Measurements from ENCODE around the gene SOX6.

- TF ChIP-seq CTCF (conservative IDR thresholded peaks at IDR 0.05 in 1 of 2, IDR thresholded peaks at IDR 0.05 in 1 of 2; ENCODE audit: low read depth in 1 of 2, low read length in 2 of 2) (no peak), EZH2 (IDR thresholded peaks at IDR 0.05; ENCODE audit: low read length, missing control alignments) (no peak)
These were observed 10.9 kb upstream of the SOX6 start for GRCh38 chr11:16367252-16367651.

Data from fibroblast of lung (primary cell).